A549 (cell line): Measurements from ENCODE around the gene KLKB1.

ENCODE experiments used
- CBX2 ChIP-seq: fragments of 200-600 bp; sonication (generic); IDR thresholded peaks from 2 replicates; pipeline ENCODE4 v1.6.1; 2016; ENCODE audit warnings: low read depth, mild to moderate bottlenecking, borderline replicate concordance
- POLR2A ChIP-seq: IDR thresholded peaks from 2 replicates; pipeline ENCODE4 v1.6.1; 2012; ENCODE audit warnings: mild to moderate bottlenecking, low read length

DNA sequence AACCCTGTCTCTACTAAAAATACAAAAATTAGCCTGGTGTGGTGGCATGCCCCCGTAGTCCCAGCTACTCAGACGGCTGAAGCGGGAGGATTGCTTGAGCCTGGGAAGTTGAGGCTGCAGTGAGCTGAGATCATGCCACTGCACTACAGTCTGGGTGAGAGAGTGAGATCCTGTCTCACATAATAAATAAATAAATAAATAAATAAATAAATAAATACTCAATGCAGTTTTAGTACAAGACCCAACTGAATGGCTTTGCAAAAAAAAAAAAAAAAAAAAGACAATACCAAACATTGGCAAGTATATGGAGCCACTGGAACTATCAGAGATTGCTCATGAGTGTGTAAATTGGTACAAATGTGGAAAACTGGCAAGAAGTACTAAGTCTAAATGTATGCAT, 39.2 kb upstream of the KLKB1 start:
- TF ChIP-seq CBX2 (no peak), POLR2A (no peak)
